IPS-18c (cell line): ENCODE data around the gene ZNF726.

Source experiments
- H3K4me3 ChIP-seq: 2 replicates; pipeline ENCODE4 v1.7.0; 2013; ENCODE audit warnings: low read depth, mild to moderate bottlenecking, low read length, moderate library complexity; ENCODE audit not compliant: insufficient read depth
- H3K9me3 ChIP-seq: one replicate; pipeline ENCODE4 v1.6.1; 2013; ENCODE audit warnings: mild to moderate bottlenecking, low read length, moderate library complexity; ENCODE audit not compliant: control insufficient read depth, insufficient read depth

The ZNF726 gene

DNA sequence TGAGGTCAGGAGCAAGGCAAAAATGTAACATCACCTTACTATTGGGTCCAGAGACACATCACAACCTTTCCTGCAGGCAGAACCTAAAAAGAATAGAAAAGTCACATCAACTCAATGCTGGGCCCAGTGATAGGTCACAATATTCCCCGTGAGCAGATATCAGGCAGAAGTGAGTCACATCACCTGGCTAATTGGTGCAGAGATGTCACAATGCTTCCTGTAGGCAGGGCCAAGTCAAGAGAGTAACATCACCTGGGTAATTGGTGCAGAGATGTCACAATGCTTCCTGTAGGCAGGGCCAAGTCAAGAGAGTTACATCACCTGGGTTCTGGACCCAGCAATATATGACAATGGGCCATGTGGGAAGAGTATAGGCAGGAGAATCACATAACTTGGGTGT is 63.4 kb downstream of the ZNF726 start:
- peaks cover 3% of the 10 kb centered on the region for H3K9me3 ChIP-seq

DNA sequence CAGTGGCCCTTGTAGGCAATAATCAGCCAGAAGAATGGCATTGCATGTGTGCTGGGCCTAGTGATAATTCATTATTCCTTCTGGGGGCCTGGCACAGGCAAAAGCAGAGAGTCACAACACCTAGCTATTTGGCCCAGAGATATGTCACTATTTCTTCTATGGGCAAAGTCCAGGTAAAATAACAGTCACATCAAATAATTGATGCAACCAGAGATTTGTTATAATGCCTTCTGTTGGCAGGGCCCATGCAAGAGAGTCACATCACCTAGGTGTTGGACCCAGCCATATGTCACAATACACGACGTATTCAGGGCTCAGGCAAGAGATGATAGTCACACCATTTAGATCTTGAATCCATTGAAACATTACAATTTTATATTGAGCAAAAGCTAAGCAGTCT is 66.1 kb downstream of the ZNF726 start:
- Histone ChIP-seq H3K4me3 (no peak overlapping the region), H3K9me3 (peaks cover 3% of the 10 kb centered on the region)

More for the DNA sequence above, 63.4 kb downstream of the ZNF726 start:
- no peak overlapping the region for H3K4me3 ChIP-seq

DNA sequence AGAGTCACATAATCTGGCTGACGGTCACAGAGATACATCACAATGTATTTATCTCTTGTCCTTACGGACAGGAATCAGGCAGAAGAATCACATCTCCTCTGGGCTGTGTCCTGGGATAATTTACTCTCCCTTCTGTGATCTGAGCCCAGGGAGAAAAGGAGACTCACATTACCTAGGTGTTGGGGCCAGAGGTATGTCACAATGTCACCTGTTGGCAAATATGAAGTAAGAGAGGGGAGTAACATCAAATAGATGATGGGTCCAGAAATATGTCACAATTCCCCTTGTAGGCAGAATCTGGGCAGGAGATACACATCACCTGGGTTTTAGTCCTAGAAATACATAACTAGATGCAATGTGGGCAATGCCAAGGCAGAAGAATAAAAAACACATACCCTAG is 67.2 kb downstream of the ZNF726 start:
- Histone ChIP-seq H3K9me3 (peaks cover 3% of the 10 kb centered on the region), H3K4me3 (no peak overlapping the region)

DNA sequence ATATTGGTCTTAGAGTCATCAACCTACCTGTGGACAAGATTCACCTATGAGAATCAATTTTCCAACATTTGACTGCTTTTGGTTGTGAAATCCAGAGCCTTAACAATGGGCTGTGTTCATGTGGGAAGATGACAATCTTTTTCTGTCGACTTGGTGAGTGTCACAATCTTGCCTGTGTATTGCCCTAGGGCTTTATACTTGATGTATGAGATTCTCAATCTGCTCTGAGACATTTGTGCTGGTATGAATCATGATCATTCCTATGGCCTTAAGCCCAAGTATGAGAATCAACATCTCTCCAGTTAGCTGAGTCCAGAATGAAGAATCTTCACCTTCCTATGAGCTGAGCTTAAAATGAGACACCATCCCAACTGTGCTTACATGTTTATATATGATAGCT is 68.7 kb downstream of the ZNF726 start:
- no peak overlapping the region for H3K4me3 ChIP-seq
- peaks cover 5% of the 10 kb centered on the region for H3K9me3 ChIP-seq
